H9 (cell line): ENCODE results near the gene E4F1. TPM values are rescaled to one million over a fixed set of nuclear protein-coding genes. Genes with fewer than 3 reads are reported as not detected.

ENCODE experiments used
- DNase-seq: peaks from one replicate; pipeline ENCODE4 v3.0.0-alpha.2; 2017
- H2AFZ ChIP-seq: one replicate; pipeline ENCODE4 v1.6.1; 2013; ENCODE audit warnings: mild to moderate bottlenecking, low read length, control low read depth, moderate library complexity
- H2AK5ac ChIP-seq: 2 replicates; pipeline ENCODE4 v1.6.1; 2013; ENCODE audit warnings: low read length, control low read depth, mixed read lengths; ENCODE audit not compliant: insufficient read length
- H2BK120ac ChIP-seq: one replicate; pipeline ENCODE4 v1.6.1; 2013; ENCODE audit warnings: low read depth, mild to moderate bottlenecking, low read length, control low read depth, inconsistent platforms; ENCODE audit not compliant: poor library complexity, severe bottlenecking
- H2BK12ac ChIP-seq: 2 replicates; pipeline ENCODE4 v1.6.1; 2013; ENCODE audit warnings: low read length, control low read depth, mixed read lengths, low read depth; ENCODE audit not compliant: insufficient read length
- H2BK15ac ChIP-seq: 2 replicates; pipeline ENCODE4 v1.6.1; 2013; ENCODE audit warnings: low read depth, low read length, control low read depth
- H2BK20ac ChIP-seq: one replicate; pipeline ENCODE4 v1.6.1; 2013; ENCODE audit warnings: low read depth, mild to moderate bottlenecking, low read length, control low read depth, inconsistent platforms; ENCODE audit not compliant: poor library complexity, severe bottlenecking
- H2BK5ac ChIP-seq: 2 replicates; pipeline ENCODE4 v1.6.1; 2013; ENCODE audit warnings: low read length, control low read depth, mixed read lengths; ENCODE audit not compliant: insufficient read length
- H3K14ac ChIP-seq: 2 replicates; pipeline ENCODE4 v1.6.1; 2013; ENCODE audit warnings: low read length, control low read depth; ENCODE audit not compliant: insufficient read depth
- H3K18ac ChIP-seq: 2 replicates; pipeline ENCODE4 v1.6.1; 2013; ENCODE audit warnings: low read depth, mild to moderate bottlenecking, mixed read lengths, low read length, control low read depth; ENCODE audit not compliant: insufficient read length
- H3K23ac ChIP-seq: 2 replicates; pipeline ENCODE4 v1.6.1; 2013; ENCODE audit warnings: low read length, control low read depth, mixed read lengths, low read depth; ENCODE audit not compliant: insufficient read length
- H3K23me2 ChIP-seq: 2 replicates; pipeline ENCODE4 v1.6.1; 2013; ENCODE audit warnings: low read depth, mild to moderate bottlenecking, mixed read lengths, low read length, control low read depth; ENCODE audit not compliant: insufficient read length, poor library complexity, severe bottlenecking
- H3K27ac ChIP-seq: 2 replicates; pipeline ENCODE4 v1.5.1; 2013; ENCODE audit warnings: low read length, control low read depth, mixed read lengths, low read depth; ENCODE audit not compliant: insufficient read length
- H3K27me3 ChIP-seq: 2 replicates; pipeline ENCODE4 v1.6.1; 2013; ENCODE audit warnings: low read length, control low read depth, inconsistent platforms; ENCODE audit not compliant: insufficient read depth
- H3K4ac ChIP-seq: 2 replicates; pipeline ENCODE4 v1.6.1; 2013; ENCODE audit warnings: low read depth, mild to moderate bottlenecking, control low read depth, inconsistent platforms, low read length, moderate library complexity
- H3K4me1 ChIP-seq: 2 replicates; pipeline ENCODE4 v1.6.1; 2013; ENCODE audit warnings: low read length, control low read depth, inconsistent platforms; ENCODE audit not compliant: insufficient read depth
- H3K4me2 ChIP-seq: 2 replicates; pipeline ENCODE4 v1.6.1; 2013; ENCODE audit warnings: low read length, control low read depth, mixed read lengths; ENCODE audit not compliant: insufficient read length, insufficient read depth
- H3K56ac ChIP-seq: 2 replicates; pipeline ENCODE4 v1.6.1; 2013; ENCODE audit warnings: low read depth, mild to moderate bottlenecking, mixed read lengths, low read length, control low read depth; ENCODE audit not compliant: insufficient read length
- H3K79me1 ChIP-seq: 2 replicates; pipeline ENCODE4 v1.6.1; 2013; ENCODE audit warnings: low read depth, mild to moderate bottlenecking, moderate library complexity, low read length, control low read depth, inconsistent platforms; ENCODE audit not compliant: insufficient read depth, poor library complexity, severe bottlenecking
- H3K79me2 ChIP-seq: 2 replicates; pipeline ENCODE4 v1.6.1; 2013; ENCODE audit warnings: low read length, control low read depth, inconsistent platforms; ENCODE audit not compliant: insufficient read depth
- H3K9ac ChIP-seq: 2 replicates; pipeline ENCODE4 v1.6.1; 2013; ENCODE audit warnings: low read length, control low read depth, mixed read lengths; ENCODE audit not compliant: insufficient read length; ENCODE audit errors: extremely low read depth
- H3K9me3 ChIP-seq: one replicate; pipeline ENCODE4 v1.6.1; 2013; ENCODE audit warnings: low read depth, low read length, inconsistent platforms; ENCODE audit not compliant: control insufficient read depth
- H3T11ph ChIP-seq: one replicate; pipeline ENCODE4 v1.6.1; 2013; ENCODE audit warnings: mild to moderate bottlenecking, low read length, control low read depth, inconsistent platforms
- H4K20me1 ChIP-seq: one replicate; pipeline ENCODE4 v1.6.1; 2013; ENCODE audit not compliant: control insufficient read depth, insufficient read length, insufficient read depth
- H4K5ac ChIP-seq: 2 replicates; pipeline ENCODE4 v1.6.1; 2013; ENCODE audit warnings: low read depth, mild to moderate bottlenecking, mixed read lengths, low read length, control low read depth; ENCODE audit not compliant: insufficient read length
- H4K8ac ChIP-seq: replicated peaks from 2 replicates; pipeline ENCODE4 v1.6.1; 2013; ENCODE audit warnings: low read length, control low read depth, mixed read lengths, low read depth; ENCODE audit not compliant: insufficient read length
- H4K91ac ChIP-seq: 2 replicates; pipeline ENCODE4 v1.6.1; 2013; ENCODE audit warnings: low read depth, mild to moderate bottlenecking, moderate library complexity, mixed read lengths, low read length, control low read depth; ENCODE audit not compliant: insufficient read length
- H3K27ac Mint-ChIP-seq, 3 experiments: 2 replicates in 2 of 3; 3 replicates in 1 of 3; pipeline ENCODE4 v1.8.0; 2020 to 2021; ENCODE audit warnings: mixed read lengths in 3 of 3, mild to moderate bottlenecking in 1 of 3, moderate library complexity in 1 of 3
- H3K27me3 Mint-ChIP-seq: 2 replicates; pipeline ENCODE4 v1.8.0; 2021; ENCODE audit warnings: low read depth, mild to moderate bottlenecking, moderate library complexity, mixed read lengths
- H3K36me3 Mint-ChIP-seq, 3 experiments: 2 replicates in 2 of 3; 3 replicates in 1 of 3; pipeline ENCODE4 v1.8.0; 2020 to 2021; ENCODE audit warnings: low read depth in 3 of 3, mixed read lengths in 3 of 3; ENCODE audit not compliant: insufficient read depth in 1 of 3
- H3K4me1 Mint-ChIP-seq, 2 experiments: 2 replicates each; pipeline ENCODE4 v1.8.0; 2020; ENCODE audit warnings: mixed read lengths in 2 of 2
- H3K4me3 Mint-ChIP-seq, 2 experiments: 2 replicates in 1 of 2; 3 replicates in 1 of 2; pipeline ENCODE4 v1.8.0; 2020 to 2021; ENCODE audit warnings: mild to moderate bottlenecking in 2 of 2, mixed read lengths in 2 of 2, moderate library complexity in 1 of 2
- H3K9me3 Mint-ChIP-seq, 2 experiments: 2 replicates in 1 of 2; 3 replicates in 1 of 2; pipeline ENCODE4 v1.8.0; 2020; ENCODE audit warnings: mild to moderate bottlenecking in 2 of 2, mixed read lengths in 2 of 2, moderate library complexity in 1 of 2
- CTCF ChIP-seq: fragments of 200-600 bp; sonication (generic); conservative IDR thresholded peaks from 3 replicates; pipeline ENCODE4 v1.8.0; 2021; ENCODE audit warnings: antibody characterized with exemption, mild to moderate bottlenecking
- WGBS: extraction: QIAGEN DNeasy Blood & Tissue Kit; methylation state at CpG from one replicate; pipeline ENCODE4 v1.1.7; 2013; ENCODE audit warnings: missing lambda C conversion rate, low lambda C conversion rate, mixed read lengths; ENCODE audit not compliant: insufficient read length; ENCODE audit errors: extremely low coverage; 5-methylcytosine and 5-hydroxymethylcytosine counted together
- total RNA-seq: library from RNA; stranded (reverse); gene quantifications from 2 replicates; pipeline ENCODE4 v1.2.1, GENCODE V29; 2021

Gene E4F1
- total RNA-seq, 1 experiment from 2014 or later = 35.9 TPM

GRCh38 chr16:2230376-2230775 is 7.0 kb downstream of the E4F1 start:
- H2AK5ac ChIP-seq = no peak overlapping the region
- H3K27me3 ChIP-seq = no peaks in the 10 kb centered on the region
- peak overlapping the region in 1 of 3 experiments; percentile 64; a peak in 1 of 7 replicates for H3K27ac Mint-ChIP-seq
- H3K56ac ChIP-seq = no peak overlapping the region
- H3K4me3 Mint-ChIP-seq = peak overlapping the region in 1 of 2 experiments; percentile 29; a peak in 1 of 5 replicates
- H2BK5ac ChIP-seq = no peak overlapping the region
- no peaks in the 10 kb centered on the region for H3K23me2 ChIP-seq
- no peak overlapping the region for H2BK20ac ChIP-seq
- no peaks in the 10 kb centered on the region for H3K4me1 ChIP-seq
- no peak overlapping the region for H4K8ac ChIP-seq
- DNase-seq = no peak
- H2BK15ac ChIP-seq = no peak overlapping the region
- no peaks in the 10 kb centered on the region for H3K9me3 Mint-ChIP-seq
- no peak overlapping the region for H3K9ac ChIP-seq
- no CpG with 5 or more reads among the region's 13 CpGs for WGBS
- H3K79me2 ChIP-seq = peaks cover 3% of the 10 kb centered on the region; the same call in 1 of the 2 replicates
- H2BK120ac ChIP-seq = no peak overlapping the region
- H3K27ac ChIP-seq = no peak overlapping the region
- H3K4me2 ChIP-seq = no peak overlapping the region
- no peak overlapping the region for H3K4ac ChIP-seq
- H3K9me3 ChIP-seq = no peaks in the 10 kb centered on the region
- H2BK12ac ChIP-seq = no peak overlapping the region
- peaks cover 2 to 30% (median 16%) of the 10 kb centered on the region in 3 experiments; a peak in 6 of 7 replicates for H3K36me3 Mint-ChIP-seq
- H2AFZ ChIP-seq = no peak overlapping the region
- no peaks in the 10 kb centered on the region for H3K79me1 ChIP-seq
- no peak overlapping the region for H4K91ac ChIP-seq
- no peak overlapping the region for H4K5ac ChIP-seq
- no peak for TF ChIP-seq CTCF
- H3K18ac ChIP-seq = no peak overlapping the region
- no peak overlapping the region for H3T11ph ChIP-seq
- no peaks in the 10 kb centered on the region; a peak in 1 of 4 replicates for H3K4me1 Mint-ChIP-seq
- H3K14ac ChIP-seq = no peak overlapping the region
- no peaks in the 10 kb centered on the region for H4K20me1 ChIP-seq
- H3K27me3 Mint-ChIP-seq = no peaks in the 10 kb centered on the region; the same call in 1 of the 2 replicates
- H3K23ac ChIP-seq = no peak overlapping the region
